Measurements from ENCODE around the gene CEP20. TPM values are rescaled to one million over a fixed set of nuclear protein-coding genes. Genes with fewer than 3 reads are reported as not detected.

The CEP20 gene
- total and polyA plus RNA-seq, 2 of the 8 experiments (the other 6 are each of a cell fraction or from before 2014, with no cell fraction given) = 16.2 to 49.0 TPM

DNA sequence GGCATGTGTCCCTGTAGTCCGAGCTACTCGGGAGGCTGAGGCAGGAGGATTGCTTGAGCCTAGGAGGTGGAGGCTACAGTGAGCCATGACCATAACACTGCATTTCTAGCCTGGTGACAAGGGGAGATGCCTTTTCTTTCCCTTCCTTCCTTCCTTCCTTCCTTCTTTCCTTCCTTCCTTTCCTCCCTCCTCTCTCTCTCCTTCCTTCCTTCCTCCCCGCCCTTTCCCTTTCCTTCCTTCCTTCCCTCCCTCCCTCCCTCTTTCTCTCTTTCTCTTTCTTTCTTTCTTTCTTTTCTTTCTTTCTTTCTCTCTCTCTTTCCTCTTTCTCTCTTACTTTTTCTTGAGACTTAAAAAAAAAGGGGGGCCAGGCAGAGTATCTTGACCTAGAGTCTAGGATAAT, 3.1 kb upstream of the CEP20 start:
- WGBS, 2 experiments (ENCODE audit: extremely low coverage in 1 of 2, insufficient coverage in 1 of 2, insufficient read length in 1 of 2, insufficient replicate concordance in 2 of 2, low coverage in 1 of 2, low lambda C conversion rate in 2 of 2, missing lambda C conversion rate in 1 of 2) = 94% methylated on average over 2 of the region's 3 CpGs; no CpG with 5 or more reads in 1 of the 2 experiments
- no peak overlapping the region for H4K5ac ChIP-seq (ENCODE audit: insufficient read length, low read depth, low read length)
- no peaks in the 10 kb centered on the region for H3K36me3 ChIP-seq (ENCODE audit: control insufficient read depth in 2 of 4, insufficient read depth in 4 of 4, low read length in 3 of 4)
- H3K4me3 ChIP-seq (ENCODE audit: extremely low read depth in 1 of 4, insufficient read depth in 2 of 4, low read depth in 3 of 4, low read length in 4 of 4) = no peak overlapping the region
- no peak overlapping the region for H3K4ac ChIP-seq (replicated peaks; ENCODE audit: insufficient read length, low read depth, low read length)
- H4K20me1 ChIP-seq (replicated peaks in 1 of 2; ENCODE audit: control insufficient read depth in 1 of 2, insufficient read depth in 2 of 2, low read length in 2 of 2) = peaks cover 0 to 1% of the 10 kb centered on the region in 2 experiments
- H3K18ac ChIP-seq (ENCODE audit: extremely low read depth, low read length) = no peak overlapping the region
- H2BK120ac ChIP-seq (replicated peaks; ENCODE audit: low read depth, low read length) = no peak overlapping the region
- H4K91ac ChIP-seq (replicated peaks; ENCODE audit: insufficient read length, low read length) = no peak overlapping the region
- no peak overlapping the region for H2BK5ac ChIP-seq (ENCODE audit: low read depth, low read length)
- FAIRE-seq = no peak
- H3K56ac ChIP-seq (replicated peaks; ENCODE audit: insufficient read length, low read depth, low read length) = no peak overlapping the region
- ChIA-PET POLR2A (ENCODE audit: partially characterized antibody) (interaction anchor here (0.6 kb wide), 1 partner anchor 17 kb away, joined by 5 read pairs; no protein-coding TSS in a partner anchor), CTCF (ENCODE audit: partially characterized antibody) (no interaction called here)
- peaks cover 3 to 6% (median 5%) of the 10 kb centered on the region in 4 experiments; a peak in 5 of 7 replicates for H3K4me1 ChIP-seq (replicated peaks in 1 of 4; ENCODE audit: control insufficient read depth in 3 of 4, insufficient read depth in 4 of 4, low read length in 3 of 4)
- H3K79me1 ChIP-seq (ENCODE audit: low read depth, low read length) = peaks cover 7% of the 10 kb centered on the region; the same call in 1 of the 2 replicates
- no peak overlapping the region for H4K8ac ChIP-seq (ENCODE audit: extremely low read depth, insufficient read depth, low read length)
- H2BK15ac ChIP-seq (ENCODE audit: low read length) = no peak overlapping the region
- H3K79me2 ChIP-seq (ENCODE audit: control insufficient read depth in 1 of 2, insufficient read depth in 2 of 2, low read length in 2 of 2) = peaks cover 7 to 18% of the 10 kb centered on the region in 2 experiments; a peak in 3 of 4 replicates
- no peaks in the 10 kb centered on the region for H3K9me3 ChIP-seq (ENCODE audit: insufficient read depth in 2 of 2, low read depth in 1 of 2, low read length in 1 of 2)
- no peak overlapping the region for H3K14ac ChIP-seq (ENCODE audit: insufficient read length)
- H2AK5ac ChIP-seq (ENCODE audit: low read depth, low read length) = no peak overlapping the region
- H3K27me3 ChIP-seq (replicated peaks in 1 of 4; ENCODE audit: control insufficient read depth in 3 of 4, extremely low read depth in 1 of 4, insufficient read depth in 3 of 4, low read length in 3 of 4) = no peaks in the 10 kb centered on the region
- H3K27ac ChIP-seq (ENCODE audit: low read depth, low read length) = no peak overlapping the region
- no peak overlapping the region for H3K23ac ChIP-seq (ENCODE audit: insufficient read length)
- TF ChIP-seq BCL11A (IDR thresholded peaks at IDR 0.05; ENCODE audit: low read depth in 2 of 2, low read length in 2 of 2) (no peak), PHF8 (conservative IDR thresholded peaks at IDR 0.05; ENCODE audit: low read depth, low read length) (no peak), CEBPB (IDR thresholded peaks at IDR 0.05; ENCODE audit: low read depth, low read length) (no peak), KDM1A (IDR thresholded peaks at IDR 0.05; ENCODE audit: borderline replicate concordance, low read length) (no peak), GABPA (IDR thresholded peaks at IDR 0.05; ENCODE audit: borderline replicate concordance, insufficient read depth, low read length) (no peak), KDM5A (IDR thresholded peaks at IDR 0.05; ENCODE audit: low read length) (no peak)
- no peak overlapping the region; the same call in 1 of the 2 replicates for H2BK12ac ChIP-seq (ENCODE audit: low read depth, low read length)
- H2BK20ac ChIP-seq (ENCODE audit: low read length) = no peak overlapping the region
- peaks cover 2% of the 10 kb centered on the region; the same call in 1 of the 2 replicates for H3K23me2 ChIP-seq (ENCODE audit: low read depth, low read length)
- H3K4me2 ChIP-seq (ENCODE audit: insufficient read depth in 1 of 2, low read depth in 2 of 2, low read length in 2 of 2) = no peak overlapping the region
- DNase-seq (ENCODE audit: low read depth in 1 of 2, low spot score in 2 of 2) = no peak
- no peak overlapping the region for H2AFZ ChIP-seq (ENCODE audit: low read length)
- H3K9ac ChIP-seq (replicated peaks in 1 of 4; ENCODE audit: extremely low read depth in 1 of 4, low read depth in 3 of 4, low read length in 3 of 4) = no peak overlapping the region
